Middle frontal gyrus (tissue), 1 donor: ENCODE measurements around the gene MATCAP1.

Experiments
- DNase-seq: peaks from one replicate; pipeline ENCODE4 v3.0.0-alpha.2; 2015; ENCODE audit warnings: low spot score; ENCODE audit errors: extremely low spot score

The MATCAP1 gene

GRCh38 chr16:67183627-67184452 is at the start of gene MATCAP1:
Gene MATCAP1, minus strand, starts transcription at chr16:67183963. Its CDS starts 3,353 bp downstream, at chr16:67180610.
- DNase-seq = peak; percentile 88

GRCh38 chr16:67230809-67231660 is 47.3 kb upstream of the MATCAP1 start:
- no peak for DNase-seq

GRCh38 chr16:67229906-67230808 is 46.4 kb upstream of the MATCAP1 start:
- no peak for DNase-seq

- no peak for DNase-seq
These were observed 45.1 kb upstream of the MATCAP1 start for GRCh38 chr16:67228905-67229304.

GRCh38 chr16:67228034-67228785 is 44.4 kb upstream of the MATCAP1 start:
- DNase-seq = no peak

- no peak for DNase-seq
These were observed 43.8 kb upstream of the MATCAP1 start for GRCh38 chr16:67227567-67227921.

GRCh38 chr16:67226804-67227566 is 43.2 kb upstream of the MATCAP1 start, which contains the start of gene TMEM208:
Gene TMEM208, plus strand, starts transcription at chr16:67227130. Its CDS starts 89 bp downstream, at chr16:67227219.
- DNase-seq = peak; percentile 98

GRCh38 chr16:67226295-67226803 is 42.6 kb upstream of the MATCAP1 start:
- DNase-seq = no peak

- no peak for DNase-seq
These were observed 40.2 kb upstream of the MATCAP1 start for GRCh38 chr16:67223992-67224391.

- DNase-seq = no peak
These were observed 33.1 kb upstream of the MATCAP1 start for GRCh38 chr16:67216612-67217490.

GRCh38 chr16:67215706-67216105 is 31.9 kb upstream of the MATCAP1 start:
- DNase-seq = no peak

GRCh38 chr16:67213197-67214019 is 29.6 kb upstream of the MATCAP1 start:
- no peak for DNase-seq

GRCh38 chr16:67212766-67213165 is 29.0 kb upstream of the MATCAP1 start:
- no peak for DNase-seq

- DNase-seq = no peak
These were observed 27.9 kb upstream of the MATCAP1 start for GRCh38 chr16:67211674-67212073.

- no peak for DNase-seq
These were observed 26.5 kb upstream of the MATCAP1 start for GRCh38 chr16:67210069-67210937.

- no peak for DNase-seq
These were observed 25.8 kb upstream of the MATCAP1 start for GRCh38 chr16:67209565-67209964.
